SK-N-SH (cell line): Measurements from ENCODE around the gene PROK2. TPM values are rescaled to one million over a fixed set of nuclear protein-coding genes. Genes with fewer than 3 reads are reported as not detected.

Experiments used
- CTCF ChIA-PET: fragments of 300-600, 350-600 bp; formaldehyde crosslinking; extraction: SDS; loops from one replicate; lab custom pipeline; 2021; lab: Yijun Ruan, JAX
- POLR2A ChIA-PET: fragments of 350-600 bp; sonication (Branson Sonifier 250); formaldehyde crosslinking; extraction: SDS; loops from one replicate; lab custom pipeline; 2020; ENCODE audit warnings: antibody characterized with exemption, inconsistent platforms; lab: Yijun Ruan, JAX
- DNase-seq: peaks from one replicate; pipeline ENCODE4 v3.0.0; 2012
- H2AFZ ChIP-seq: fragments of 200-600 bp; sonication (generic); 2 replicates; pipeline ENCODE4 v1.8.1; 2016; ENCODE audit warnings: antibody characterized with exemption, mild to moderate bottlenecking, low read depth
- H3F3A ChIP-seq: fragments of 200-600 bp; sonication (generic); replicated peaks from 2 replicates; pipeline ENCODE3; 2016; ENCODE audit warnings: antibody characterized with exemption, mild to moderate bottlenecking; ENCODE audit not compliant: insufficient read depth
- H3K27ac ChIP-seq, 2 experiments: fragments of 200-500 bp in 1 of 2; fragments of 200-600 bp in 1 of 2; sonication (Bioruptor generic) in 1 of 2; sonication (generic), shearing (Covaris generic) in 1 of 2; 2 replicates each; pipeline versions ENCODE4 v1.5.1 to v1.6.1; 2014 to 2016; ENCODE audit warnings: low read depth in 2 of 2, inconsistent platforms in 1 of 2, low read length in 1 of 2, mild to moderate bottlenecking in 1 of 2, mixed read lengths in 1 of 2
- H3K27me3 ChIP-seq: fragments of 200-600 bp; sonication (generic), shearing (Covaris generic); 2 replicates; pipeline ENCODE4 v1.6.1; 2016; ENCODE audit warnings: mixed run types; ENCODE audit not compliant: insufficient read depth
- H3K36me3 ChIP-seq, 2 experiments: fragments of 200-500 bp in 1 of 2; fragments of 200-600 bp in 1 of 2; sonication (Bioruptor generic) in 1 of 2; sonication (generic) in 1 of 2; replicated peaks in 1 of 2; 2 replicates each; pipeline versions ENCODE3 to v1.5.1; 2014 to 2016; ENCODE audit warnings: low read length in 1 of 2, mild to moderate bottlenecking in 1 of 2; ENCODE audit not compliant: insufficient read depth in 2 of 2, control insufficient read depth in 1 of 2
- H3K4me1 ChIP-seq, 2 experiments: fragments of 200-500 bp in 1 of 2; fragments of 200-600 bp in 1 of 2; sonication (Bioruptor generic) in 1 of 2; sonication (generic), shearing (Covaris generic) in 1 of 2; 2 replicates each; pipeline versions ENCODE4 v1.5.1 to v1.6.1; 2014 to 2016; ENCODE audit warnings: low read depth in 1 of 2, low read length in 1 of 2, mixed run types in 1 of 2; ENCODE audit not compliant: insufficient read depth in 2 of 2, control insufficient read depth in 1 of 2
- H3K4me2 ChIP-seq: fragments of 200-600 bp; sonication (generic), shearing (Covaris generic); 2 replicates; pipeline ENCODE4 v1.6.1; 2017; ENCODE audit warnings: mixed run types
- H3K4me3 ChIP-seq, 2 experiments: fragments of 200-500 bp in 1 of 2; fragments of 200-600 bp in 1 of 2; sonication (Bioruptor generic) in 1 of 2; sonication (generic), shearing (Covaris generic) in 1 of 2; 2 replicates each; pipeline versions ENCODE4 v1.5.1 to v1.8.1; 2014 to 2016; ENCODE audit warnings: low read depth in 2 of 2, inconsistent platforms in 1 of 2, low read length in 1 of 2, mild to moderate bottlenecking in 1 of 2, mixed read lengths in 1 of 2, moderate library complexity in 1 of 2
- H3K79me2 ChIP-seq: fragments of 200-600 bp; sonication (generic); 2 replicates; pipeline ENCODE4 v1.8.1; 2017; ENCODE audit warnings: mild to moderate bottlenecking; ENCODE audit not compliant: insufficient read depth
- H3K9ac ChIP-seq: fragments of 200-600 bp; sonication (generic); 2 replicates; pipeline ENCODE4 v1.6.1; 2017; ENCODE audit warnings: mixed run types
- H3K9me2 ChIP-seq: fragments of 200-600 bp; sonication (generic); 2 replicates; pipeline ENCODE4 v1.6.1; 2017; ENCODE audit warnings: mixed run types
- H3K9me3 ChIP-seq: fragments of 200-600 bp; sonication (generic); 2 replicates; pipeline ENCODE4 v1.6.1; 2017; ENCODE audit warnings: mixed run types, mild to moderate bottlenecking, moderate library complexity
- H4K20me1 ChIP-seq: fragments of 200-600 bp; sonication (generic); 2 replicates; pipeline ENCODE4 v1.6.1; 2017; ENCODE audit warnings: mild to moderate bottlenecking, mixed run types; ENCODE audit not compliant: insufficient read depth
- CHD2 ChIP-seq: fragments of 150-350 bp; IDR thresholded peaks from 2 replicates; pipeline ENCODE4 v1.6.1; 2018; ENCODE audit warnings: low read length; ENCODE audit not compliant: partially characterized antibody
- EP300 ChIP-seq, 2 experiments: IDR thresholded peaks; 2 replicates each; pipeline versions ENCODE4 v1.4.0 to v1.6.1; 2012; ENCODE audit warnings: borderline replicate concordance in 1 of 2, low read depth in 1 of 2, low read length in 1 of 2
- EZH2phosphoT487 ChIP-seq: fragments of 200-600 bp; sonication (generic); IDR thresholded peaks from 2 replicates; pipeline ENCODE4 v1.6.1; 2017; ENCODE audit warnings: low read depth, mixed run types, mild to moderate bottlenecking, antibody characterized with exemption, moderate library complexity, borderline replicate concordance
- FOSL2 ChIP-seq: IDR thresholded peaks from 2 replicates; pipeline ENCODE4 v1.4.0; 2012; ENCODE audit warnings: low read depth, mild to moderate bottlenecking, moderate library complexity, borderline replicate concordance
- FOXM1 ChIP-seq: IDR thresholded peaks from 2 replicates; pipeline ENCODE4 v1.4.0; 2012; ENCODE audit warnings: low read depth, mild to moderate bottlenecking
- GABPA ChIP-seq: IDR thresholded peaks from 2 replicates; pipeline ENCODE4 v1.4.0; 2012; ENCODE audit warnings: low read depth, mild to moderate bottlenecking
- GATA2 ChIP-seq: sonication (generic); formaldehyde crosslinking; IDR thresholded peaks from 2 replicates; pipeline ENCODE4 v1.5.0; 2020; ENCODE audit warnings: mild to moderate bottlenecking, missing genetic modification reagents
- JUND ChIP-seq: IDR thresholded peaks from 2 replicates; pipeline ENCODE4 v1.4.0; 2012
- MEF2A ChIP-seq: IDR thresholded peaks from 2 replicates; pipeline ENCODE4 v1.4.0; 2012; ENCODE audit warnings: low read depth, borderline replicate concordance
- MXI1 ChIP-seq: IDR thresholded peaks from 2 replicates; pipeline ENCODE4 v1.6.1; 2012; ENCODE audit warnings: mild to moderate bottlenecking, low read depth, low read length, improper control_type of control experiment
- POLR2AphosphoS5 ChIP-seq: IDR thresholded peaks from 2 replicates; pipeline ENCODE4 v1.6.1; 2012; ENCODE audit warnings: low read depth, low read length
- RAD21 ChIP-seq: IDR thresholded peaks from 2 replicates; pipeline ENCODE4 v1.6.1; 2012; ENCODE audit warnings: mild to moderate bottlenecking, low read length
- RCOR1 ChIP-seq: fragments of 150-350 bp; IDR thresholded peaks from 2 replicates; pipeline ENCODE4 v1.6.1; 2017; ENCODE audit warnings: antibody characterized with exemption, low read length
- SIN3A ChIP-seq: IDR thresholded peaks from 2 replicates; pipeline ENCODE4 v1.6.1; 2012; ENCODE audit warnings: low read depth, mild to moderate bottlenecking, low read length, moderate library complexity, borderline replicate concordance
- TAF1 ChIP-seq: IDR thresholded peaks from 2 replicates; pipeline ENCODE4 v1.6.1; 2012; ENCODE audit warnings: low read depth, mild to moderate bottlenecking, low read length, moderate library complexity, borderline replicate concordance
- USF2 ChIP-seq: fragments of 150-350 bp; IDR thresholded peaks from 2 replicates; pipeline ENCODE4 v1.6.1; 2017; ENCODE audit warnings: antibody characterized with exemption, low read length, low read depth, borderline replicate concordance
- YY1 ChIP-seq: IDR thresholded peaks from 2 replicates; pipeline ENCODE4 v1.4.0; 2012; ENCODE audit warnings: low read depth, mild to moderate bottlenecking
- ZBTB33 ChIP-seq: IDR thresholded peaks from 2 replicates; pipeline ENCODE4 v1.4.0; 2012; ENCODE audit warnings: low read depth, borderline replicate concordance
- whole genome bisulfite sequencing: methylation state at CpG from one replicate; pipeline ENCODE4 v1.1.6; 2017; ENCODE audit warnings: low lambda C conversion rate; 5-methylcytosine and 5-hydroxymethylcytosine counted together
- polyA plus RNA-seq, 3 experiments: library from polyadenylated mRNA; depleted of rRNA; stranded (reverse); fragments of >200 nt; gene quantifications; 2 replicates each; pipeline ENCODE4 v1.2.3, GENCODE V29; 2012

PROK2 gene
- polyA plus RNA-seq, 1 of the 3 experiments (the other 2 are of a cell fraction) = not detected

- DNase-seq = no peak
- Histone ChIP-seq H3K27me3 (no peaks in the 10 kb centered on the region), H3K9me3 (no peaks in the 10 kb centered on the region), H4K20me1 (no peaks in the 10 kb centered on the region), H3K4me3 (no peak overlapping the region), H3K27ac (no peak overlapping the region), H2AFZ (no peak overlapping the region), H3K4me2 (no peak overlapping the region), H3K9me2 (no peaks in the 10 kb centered on the region), H3K4me1 (peaks cover 0 to 2% of the 10 kb centered on the region in 2 experiments; a peak in 1 of 4 replicates), H3K79me2 (no peaks in the 10 kb centered on the region), H3K36me3 (no peaks in the 10 kb centered on the region), H3F3A (no peaks in the 10 kb centered on the region), H3K9ac (no peak overlapping the region)
- POLR2A ChIA-PET = no interaction called here
- CTCF ChIA-PET = interaction anchor here (0.6 kb wide), 1 partner anchor 10 kb away, joined by 3 read pairs; no protein-coding TSS in a partner anchor
- 44% methylated on average over 2 of the region's 2 CpGs for WGBS
- TF ChIP-seq EZH2phosphoT487 = no peak
- no peak for TF ChIP-seq POLR2AphosphoS5
- TF ChIP-seq GATA2 (CRISPR knock-in tag) = no peak
- TF ChIP-seq ZBTB33 = no peak
- TF ChIP-seq TAF1 = no peak
- no peak for TF ChIP-seq MEF2A
- TF ChIP-seq CHD2 = no peak
- no peak for TF ChIP-seq SIN3A
- no peak for TF ChIP-seq RCOR1
- no peak for TF ChIP-seq MXI1
- TF ChIP-seq FOSL2 = no peak
- TF ChIP-seq USF2 = no peak
- TF ChIP-seq EP300 (IDR thresholded peaks at IDR 0.05; ENCODE audit: borderline replicate concordance in 1 of 2, low read depth in 1 of 2, low read length in 1 of 2) = no peak
- no peak for TF ChIP-seq FOXM1
- no peak for TF ChIP-seq RAD21
- TF ChIP-seq GABPA = no peak
- no peak for TF ChIP-seq YY1
- TF ChIP-seq JUND = no peak
Measured at GRCh38 chr3:71801986-71802385, 17.0 kb upstream of the PROK2 start.
